LoVo (cell line): Measurements from ENCODE around the gene PHC3.
A peak's percentile ranks its signal among the peaks of the same experiment; 100 is the strongest.

Experiments used
- DNase-seq: peaks from one replicate; pipeline ENCODE4 v3.0.0-alpha.2; 2016; ENCODE audit warnings: low spot score

Gene PHC3

DNA sequence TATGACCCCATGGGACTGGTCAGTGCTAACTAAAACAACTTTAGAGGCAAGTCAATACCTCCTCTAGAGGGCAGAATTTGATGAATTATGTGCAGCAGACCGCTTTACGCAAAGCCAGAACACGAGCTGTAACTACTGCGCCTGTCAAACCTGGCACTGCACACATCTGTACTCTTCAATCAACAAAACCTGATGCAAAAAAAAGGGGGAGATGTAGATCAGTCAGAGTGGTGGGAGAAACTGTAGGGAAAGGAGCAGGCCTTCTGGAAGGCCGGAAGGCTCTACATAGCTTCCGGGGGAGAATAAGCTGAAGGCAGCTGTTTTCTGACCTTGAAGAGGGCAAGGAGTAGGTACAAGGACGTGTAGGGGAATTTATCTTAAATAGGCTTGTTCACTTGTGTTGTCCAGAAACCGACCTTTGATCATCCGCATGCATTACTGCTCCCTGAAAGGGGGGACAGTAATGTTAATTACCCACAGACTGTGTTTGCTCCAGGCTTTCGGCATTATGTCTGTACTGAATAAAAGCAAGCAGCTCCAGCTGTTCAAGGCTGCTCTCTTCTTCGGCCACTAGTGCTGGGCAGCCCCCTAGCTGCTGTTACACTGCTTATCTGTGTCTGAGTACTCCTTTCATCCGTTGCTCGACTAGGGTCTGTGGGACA, 102.8 kb downstream of the PHC3 start:
- DNase-seq: no peak

DNA sequence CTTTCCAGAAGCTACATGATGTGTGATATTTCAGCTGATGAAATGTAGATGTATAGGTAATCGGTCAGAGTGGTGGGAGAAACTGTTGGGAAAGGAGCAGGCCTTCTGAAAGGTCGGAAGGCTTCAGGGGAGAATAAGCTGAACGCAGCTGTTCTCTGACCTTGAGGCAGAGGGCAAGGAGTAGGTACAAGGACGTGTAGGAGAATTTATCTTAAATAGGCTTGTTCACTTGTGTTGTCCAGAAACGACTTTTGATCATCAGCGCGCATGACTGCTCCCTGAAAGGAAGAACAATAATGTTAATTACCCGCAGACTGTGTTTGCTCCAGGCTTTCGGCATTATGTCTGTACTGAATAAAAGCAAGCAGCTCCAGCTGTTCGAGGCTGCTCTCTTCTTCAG, 104.2 kb downstream of the PHC3 start:
- no peak for DNase-seq

DNA sequence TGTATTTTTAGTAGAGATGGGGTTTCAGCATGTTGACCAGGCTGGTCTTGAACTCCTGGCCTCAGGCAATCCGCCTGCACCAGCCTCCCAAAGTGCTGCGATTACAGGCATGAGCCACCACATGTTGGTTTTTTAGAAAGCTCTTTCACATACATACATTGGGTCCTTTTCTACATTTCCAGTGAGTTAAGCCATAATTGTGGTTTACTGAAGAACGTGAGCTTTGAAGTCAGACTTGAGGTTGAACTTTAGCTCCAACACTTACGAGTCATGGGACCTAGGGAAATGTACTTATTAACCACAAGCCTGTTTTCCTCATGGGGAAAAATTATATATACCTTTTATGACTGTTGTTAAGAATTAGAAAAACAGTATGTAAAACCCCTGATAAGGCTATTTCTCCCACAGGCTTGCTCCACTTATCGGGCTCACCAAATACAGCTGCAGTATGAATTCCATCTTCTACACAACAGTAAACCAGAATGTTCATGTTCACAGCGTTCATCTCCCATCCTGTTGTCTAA, 104.8 kb downstream of the PHC3 start:
- peak; percentile 63 for DNase-seq

DNA sequence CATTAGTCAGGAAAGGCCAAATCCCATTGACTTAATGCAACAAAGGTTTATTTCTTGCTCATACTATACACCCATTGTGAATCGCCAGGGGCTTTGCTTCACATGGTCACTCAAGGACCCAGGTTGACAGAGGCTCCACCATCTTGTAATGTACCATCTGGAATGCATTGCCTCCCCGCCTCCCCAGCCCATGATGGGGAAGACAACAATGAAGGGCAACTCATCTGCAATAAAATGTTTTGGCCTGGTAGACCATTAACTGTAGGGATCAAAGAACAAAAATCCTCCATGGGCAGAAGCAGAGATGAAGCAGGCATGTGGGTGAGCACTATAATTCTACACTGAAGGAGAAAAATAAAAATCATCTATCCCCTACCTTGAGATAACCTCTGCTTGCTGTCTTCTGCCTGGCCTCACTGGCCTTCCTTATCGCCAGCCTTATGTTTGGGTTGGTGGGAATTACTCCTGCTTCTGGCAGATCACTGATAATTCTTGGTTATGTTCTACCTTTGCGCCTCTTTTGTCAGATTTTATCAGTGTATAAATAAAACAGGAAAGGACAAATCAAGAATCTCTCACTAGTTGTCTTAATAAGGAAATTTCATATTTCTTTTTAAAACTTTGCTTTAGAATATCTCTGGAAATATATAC, 106.0 kb downstream of the PHC3 start:
- DNase-seq: no peak

DNA sequence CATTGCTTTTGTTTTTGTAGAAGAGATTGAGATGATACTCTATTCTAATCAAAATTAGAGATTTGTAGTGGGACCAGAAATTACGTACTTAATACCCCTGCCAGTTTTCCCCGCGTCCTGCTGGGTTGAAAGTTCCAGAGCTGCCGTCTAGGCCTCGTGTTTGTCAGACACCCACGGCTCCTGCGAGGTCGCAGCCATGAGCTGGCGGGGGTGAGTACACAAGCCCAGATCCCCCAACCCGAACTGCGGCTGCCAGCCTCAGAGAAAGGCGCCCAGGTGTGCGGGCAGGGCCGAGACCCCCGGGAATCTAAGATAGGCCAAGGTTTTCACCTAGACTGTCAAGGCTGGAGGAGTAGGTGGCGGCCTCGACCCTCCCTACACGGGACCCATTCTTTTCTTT, 117.4 kb downstream of the PHC3 start:
- no peak for DNase-seq

DNA sequence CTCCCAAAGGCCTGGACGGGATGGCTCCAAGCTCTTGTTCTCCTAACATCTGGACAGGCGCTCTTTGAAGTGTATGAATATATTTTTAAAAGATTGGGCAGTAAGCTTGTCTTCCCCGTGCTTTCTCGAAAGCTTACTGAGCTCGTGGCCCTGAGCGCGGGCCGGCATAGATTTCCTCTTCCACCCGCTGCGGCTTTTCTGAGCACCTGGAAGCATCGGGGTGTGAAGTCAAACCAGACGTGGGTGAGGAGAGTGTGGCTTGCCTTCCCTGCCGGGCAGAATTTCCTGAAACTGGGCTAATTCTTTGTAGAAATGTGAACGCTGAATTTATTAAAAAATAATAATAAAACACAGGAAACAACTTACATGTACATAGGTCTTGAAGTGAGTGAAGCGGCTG, 117.8 kb downstream of the PHC3 start:
- no peak for DNase-seq

DNA sequence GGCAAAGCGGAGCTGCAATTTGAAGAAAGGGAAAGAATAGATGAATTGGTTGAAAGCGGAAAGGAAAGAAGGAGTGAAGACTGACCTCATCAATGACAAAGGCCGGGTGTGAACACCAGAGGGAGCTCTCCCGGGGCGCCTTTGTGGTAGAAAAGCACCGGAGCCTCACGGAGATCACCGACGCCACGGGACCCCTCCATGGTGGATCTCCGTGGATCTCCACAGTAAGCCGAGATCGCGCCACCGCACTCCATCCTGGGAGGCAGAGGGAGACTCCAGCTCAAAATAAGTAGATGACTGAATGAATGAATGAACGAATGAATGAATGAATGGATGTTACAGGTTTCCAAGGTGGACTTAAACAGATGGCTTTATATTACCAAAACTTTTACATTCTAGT, 118.8 kb downstream of the PHC3 start:
- no peak for DNase-seq

DNA sequence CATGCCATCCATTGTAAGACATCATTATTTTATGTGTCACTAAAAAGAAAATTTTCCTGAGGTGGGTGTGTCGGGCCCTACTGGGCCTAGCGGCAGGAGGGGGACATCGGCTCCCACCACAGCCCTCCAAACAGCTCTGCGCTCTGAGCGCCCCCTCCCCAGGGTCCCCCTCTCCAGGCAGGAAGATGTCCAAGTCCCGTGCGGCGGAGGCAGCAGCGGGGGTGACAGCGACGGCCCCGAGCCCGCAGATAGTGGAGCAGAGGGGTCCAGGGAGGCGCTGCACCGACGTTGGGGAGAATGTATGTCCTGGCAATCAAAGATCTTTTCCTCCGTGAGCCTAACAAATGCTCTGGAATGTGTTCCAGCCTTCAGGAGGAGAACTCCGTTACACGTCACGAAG, 119.5 kb downstream of the PHC3 start:
- DNase-seq: no peak

DNA sequence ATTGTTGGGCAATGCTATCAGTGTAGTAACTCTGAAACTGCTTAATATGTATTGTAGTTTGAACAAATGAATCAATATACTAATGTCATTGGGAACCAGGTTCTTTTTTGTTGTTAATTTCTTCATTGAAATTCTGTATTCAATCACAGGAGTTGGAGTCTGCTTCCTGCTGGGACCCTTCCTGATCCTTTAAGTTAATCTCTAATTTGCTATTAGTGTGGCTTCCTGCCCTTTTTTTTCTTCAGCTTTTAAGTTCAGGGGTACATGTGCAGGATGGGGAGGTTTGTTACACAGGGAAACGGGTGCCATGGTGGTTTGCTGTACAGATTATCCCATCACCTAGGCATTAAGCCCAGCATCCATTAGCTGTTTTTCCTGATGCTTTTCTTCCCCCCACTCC, 122.1 kb downstream of the PHC3 start:
- DNase-seq: no peak

DNA sequence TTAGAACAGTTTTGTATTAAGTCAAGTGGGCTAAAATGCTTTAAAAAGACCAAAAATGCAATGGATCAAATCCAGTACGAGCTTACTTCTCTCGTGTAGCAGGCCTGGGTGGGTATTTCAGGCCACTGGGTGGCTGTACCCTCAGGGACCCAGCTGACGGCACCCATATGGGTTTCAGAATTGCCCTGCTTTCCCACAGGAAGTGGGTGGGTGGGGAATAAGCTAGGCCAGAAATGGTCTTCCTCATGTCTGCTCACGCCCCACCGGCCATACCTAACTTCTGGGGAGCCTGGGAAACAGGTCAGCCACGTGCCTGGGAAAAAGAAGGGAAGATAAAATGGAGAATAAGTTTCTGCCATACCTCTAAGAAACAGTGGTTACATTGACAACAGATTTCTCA, 123.4 kb downstream of the PHC3 start:
- DNase-seq: no peak

DNA sequence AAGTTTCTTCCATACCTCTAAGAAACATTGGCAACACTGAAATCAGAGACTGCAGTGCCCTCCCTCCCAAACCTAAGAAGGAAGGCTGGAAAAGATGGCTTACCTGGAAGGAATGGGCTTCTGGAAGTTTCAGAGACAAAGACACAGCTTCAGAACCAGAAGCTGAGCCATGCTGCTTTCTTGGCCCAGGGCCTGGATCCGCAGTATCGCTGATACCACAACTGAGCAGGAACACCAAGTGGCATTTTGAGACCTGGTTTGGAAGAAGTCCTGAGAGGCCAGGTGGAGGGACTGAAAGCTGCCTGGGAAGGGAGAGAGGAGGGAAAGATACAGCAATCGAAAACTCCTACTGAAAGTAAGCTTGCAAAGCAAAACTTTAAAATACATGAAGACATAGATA, 124.0 kb downstream of the PHC3 start:
- DNase-seq: no peak

DNA sequence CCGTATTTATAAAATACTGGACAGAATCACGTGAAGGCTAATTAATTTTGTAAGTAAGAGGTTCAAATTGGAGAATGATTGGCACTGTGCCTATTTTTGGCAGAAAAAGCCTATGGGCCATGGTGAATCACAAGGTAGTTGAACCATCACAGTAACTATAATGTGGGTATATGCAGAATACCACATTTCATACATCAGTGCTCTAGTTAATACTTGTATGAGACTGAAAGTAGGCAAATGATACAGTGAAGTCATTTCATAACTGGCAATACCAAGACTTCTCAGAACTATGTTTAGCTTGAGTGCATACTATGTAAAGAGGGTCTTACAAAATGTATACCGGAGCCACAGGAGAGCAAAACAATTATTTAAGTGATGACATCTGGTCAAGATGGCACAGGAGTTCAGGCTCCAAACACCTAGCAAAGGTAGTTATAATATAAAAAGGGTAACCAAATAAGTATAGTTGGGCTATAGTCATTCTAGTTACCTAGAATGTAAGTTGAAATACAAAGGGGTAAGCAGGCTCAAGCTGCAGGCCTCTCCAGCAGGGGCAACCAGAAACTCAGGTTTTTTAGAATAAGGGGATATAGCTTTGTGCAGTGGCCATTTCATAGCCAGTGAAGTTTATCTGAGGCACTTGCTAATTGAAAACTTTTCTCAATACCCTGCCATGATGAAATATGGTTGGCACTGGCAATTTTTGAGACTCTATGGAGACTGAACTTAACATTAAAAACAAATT, 124.7 kb downstream of the PHC3 start:
- no peak for DNase-seq

DNA sequence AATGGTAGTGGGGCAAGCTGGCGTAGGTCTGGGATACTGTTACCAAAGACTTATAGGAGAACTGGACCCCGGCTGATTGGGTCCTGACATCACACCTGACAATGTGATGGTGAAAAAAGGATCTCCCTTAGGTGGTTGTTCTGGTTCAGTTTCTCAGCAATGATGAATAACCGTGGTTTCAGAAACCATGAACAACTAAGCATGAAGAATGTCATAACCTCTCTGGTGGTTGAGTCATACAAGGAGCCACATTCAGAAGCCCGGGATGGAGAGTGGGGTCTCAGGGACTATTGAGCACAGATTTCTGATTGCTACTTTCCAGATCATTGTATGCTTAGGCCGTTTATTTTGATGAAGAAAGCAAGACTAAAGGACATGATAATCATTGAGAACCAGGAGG, 126.3 kb downstream of the PHC3 start:
- DNase-seq: no peak

DNA sequence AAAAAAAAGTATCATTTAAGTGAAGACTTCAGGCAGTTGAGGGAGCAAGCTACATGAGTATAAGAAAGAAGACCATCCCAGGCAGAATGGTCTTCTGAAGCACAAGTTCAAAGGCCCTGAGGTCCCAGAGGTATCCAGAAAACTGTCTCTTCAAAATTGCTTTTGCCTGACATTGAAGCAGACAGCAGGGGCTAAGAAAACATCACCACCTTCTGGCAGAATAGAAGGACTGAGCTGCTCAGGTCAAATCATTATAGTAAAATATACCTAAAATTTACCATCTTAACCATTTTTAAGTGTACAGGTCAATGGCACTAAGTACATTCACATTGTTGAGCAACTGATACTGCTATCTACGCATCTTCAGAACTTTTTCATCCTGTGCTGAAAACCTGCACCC, 127.3 kb downstream of the PHC3 start:
- no peak for DNase-seq

DNA sequence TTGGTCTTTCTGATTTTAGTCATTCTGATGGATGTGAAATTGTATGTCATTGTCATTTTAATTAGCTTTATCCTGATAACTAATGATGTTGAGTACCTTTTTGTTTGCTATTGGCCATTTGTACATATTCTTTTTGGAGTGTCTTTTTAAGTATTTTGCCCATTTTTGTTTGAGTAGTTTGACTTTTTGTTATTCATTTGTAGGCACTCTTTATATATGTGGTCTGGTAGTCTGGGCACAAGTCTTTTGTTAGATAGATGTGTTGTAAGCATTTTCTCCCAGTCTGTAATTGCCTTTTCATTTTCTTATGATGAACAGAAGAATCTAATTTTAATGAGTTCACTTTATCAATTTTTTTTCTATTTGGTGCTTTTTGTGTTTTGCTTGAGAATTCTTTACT, 129.1 kb downstream of the PHC3 start:
- DNase-seq: no peak

DNA sequence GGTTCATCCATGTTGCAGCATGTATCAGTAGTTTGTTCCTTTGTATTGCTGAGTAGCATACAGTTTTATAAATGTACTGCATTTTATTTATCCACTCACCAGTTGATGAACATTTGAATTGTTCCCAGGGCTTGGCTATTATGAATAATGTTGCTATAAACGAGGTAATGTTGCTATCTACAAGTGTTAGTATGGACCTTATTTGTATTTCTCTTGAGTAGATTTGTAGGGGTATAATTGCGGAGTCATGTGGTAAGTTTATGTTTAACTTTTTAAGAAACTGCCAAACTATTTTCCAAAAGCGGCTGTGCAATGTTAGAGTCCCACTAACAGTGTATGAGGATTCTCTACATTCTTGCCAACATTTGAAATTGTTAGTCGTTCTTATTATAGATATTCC, 130.8 kb downstream of the PHC3 start:
- no peak for DNase-seq

DNA sequence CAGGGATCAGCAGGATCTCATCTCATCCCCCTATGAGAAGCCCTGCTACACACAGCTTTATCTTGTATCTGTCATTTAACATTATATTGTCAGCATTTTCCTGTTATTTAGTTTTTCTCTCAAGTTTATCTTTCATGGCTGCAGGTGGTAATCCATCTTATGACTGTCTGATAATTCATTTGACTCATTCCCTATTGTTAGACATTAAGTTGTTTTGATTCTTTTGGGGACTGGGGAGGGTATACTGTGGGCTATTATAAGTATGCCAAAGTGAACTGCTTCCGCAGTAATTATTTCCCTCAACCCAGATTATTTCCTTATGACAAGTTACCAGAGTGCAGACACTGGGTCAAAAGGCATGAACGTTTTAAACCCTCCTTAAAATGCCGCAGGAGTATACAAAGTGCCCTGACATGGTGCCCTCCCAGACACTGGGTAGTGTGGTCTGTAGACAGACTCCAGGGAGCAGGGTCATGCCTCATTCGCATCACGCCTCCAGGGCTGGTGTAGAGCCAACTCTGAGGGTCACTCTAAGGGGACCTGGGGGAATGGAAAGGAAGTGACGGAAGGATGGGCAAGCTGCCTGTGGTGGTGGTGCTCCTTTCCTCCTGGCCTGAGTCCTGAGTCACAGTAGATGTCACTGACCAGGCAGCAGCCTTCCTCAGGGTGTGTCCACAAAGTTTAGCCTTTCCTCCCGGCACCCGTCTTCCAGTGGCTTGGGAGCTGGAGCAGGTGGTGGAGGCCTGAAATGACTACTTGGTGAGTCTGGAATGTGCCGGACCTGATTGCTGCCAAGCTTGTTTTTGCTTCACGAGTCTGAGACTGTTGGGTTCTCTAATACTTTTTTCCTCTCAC, 132.2 kb downstream of the PHC3 start:
- peak; percentile 16 for DNase-seq

DNA sequence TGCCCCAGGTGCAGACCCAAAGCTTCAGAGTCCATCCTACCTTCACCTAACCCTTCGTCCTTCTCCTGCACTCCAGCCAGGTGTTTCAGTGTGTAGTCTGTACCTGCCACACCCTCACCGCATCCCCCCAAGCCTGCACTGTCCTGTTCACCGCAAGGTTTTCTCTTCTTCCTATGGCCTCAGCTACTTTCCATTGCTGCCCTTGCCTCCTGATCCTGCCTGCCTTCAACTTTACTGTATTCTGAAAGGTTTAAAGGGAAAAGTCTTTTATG, 134.5 kb downstream of the PHC3 start:
- DNase-seq: no peak

DNA sequence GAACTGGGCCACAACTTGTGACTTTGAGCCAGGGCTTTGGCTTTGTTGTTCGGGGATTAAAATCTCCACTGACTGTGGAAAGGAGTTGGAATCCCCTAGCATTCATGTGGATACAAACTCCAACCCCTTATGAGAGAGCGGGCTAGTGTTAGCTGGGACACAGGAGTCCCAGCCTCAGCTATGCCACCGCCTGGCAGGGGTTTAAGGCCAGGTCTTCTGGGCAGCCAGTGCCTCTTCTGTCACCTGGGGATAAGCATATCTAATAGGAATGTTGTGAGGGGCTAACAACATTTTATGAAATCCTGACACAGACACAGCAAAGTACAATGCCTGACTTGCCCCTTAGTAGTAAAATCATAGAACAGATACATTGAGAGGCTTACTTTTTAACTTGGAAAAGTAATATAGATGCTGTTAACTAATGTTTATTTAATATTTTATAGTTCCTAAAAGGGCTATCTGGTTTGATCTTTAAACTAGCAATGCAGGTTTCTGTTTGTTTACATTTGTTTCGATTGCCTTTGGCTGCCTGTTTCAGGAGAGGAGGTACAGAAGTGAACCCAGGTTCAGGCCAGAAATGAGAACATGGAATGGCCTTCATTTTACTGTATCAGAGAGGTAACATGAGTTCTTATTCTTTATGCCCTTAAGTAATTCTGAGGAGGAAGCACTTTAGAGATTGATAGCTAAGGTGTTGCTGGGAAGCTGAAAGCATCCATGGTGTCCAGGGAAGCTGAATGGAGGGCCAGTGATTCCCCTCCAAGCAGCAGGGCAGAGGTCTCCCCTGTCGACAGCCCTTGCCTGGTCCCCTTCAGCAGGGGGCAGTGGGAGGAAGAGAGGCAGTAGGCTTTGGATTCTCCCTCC, 135.0 kb downstream of the PHC3 start:
- no peak for DNase-seq

DNA sequence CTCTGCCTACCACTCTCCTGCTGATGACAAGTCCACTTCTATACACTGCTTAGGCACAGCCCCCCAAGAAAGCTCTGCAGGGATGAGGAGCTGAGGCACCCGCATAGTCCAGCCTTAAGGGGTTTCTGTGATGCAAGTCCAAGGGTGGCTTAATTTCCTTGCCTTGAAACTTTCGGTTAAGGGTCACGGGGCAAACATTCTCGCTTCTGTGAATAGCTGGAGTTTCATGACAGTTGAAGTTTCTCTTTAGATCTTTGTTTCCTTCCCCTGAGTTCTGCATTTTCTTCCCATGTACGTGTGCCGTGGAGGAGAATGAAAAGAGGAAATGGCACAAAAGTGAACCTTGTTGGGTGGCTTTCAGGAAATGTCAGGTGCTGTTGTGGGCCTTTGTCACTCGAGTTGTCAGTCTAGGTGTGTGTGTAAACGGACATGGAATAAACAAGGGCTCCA, 136.7 kb downstream of the PHC3 start:
- DNase-seq: no peak

DNA sequence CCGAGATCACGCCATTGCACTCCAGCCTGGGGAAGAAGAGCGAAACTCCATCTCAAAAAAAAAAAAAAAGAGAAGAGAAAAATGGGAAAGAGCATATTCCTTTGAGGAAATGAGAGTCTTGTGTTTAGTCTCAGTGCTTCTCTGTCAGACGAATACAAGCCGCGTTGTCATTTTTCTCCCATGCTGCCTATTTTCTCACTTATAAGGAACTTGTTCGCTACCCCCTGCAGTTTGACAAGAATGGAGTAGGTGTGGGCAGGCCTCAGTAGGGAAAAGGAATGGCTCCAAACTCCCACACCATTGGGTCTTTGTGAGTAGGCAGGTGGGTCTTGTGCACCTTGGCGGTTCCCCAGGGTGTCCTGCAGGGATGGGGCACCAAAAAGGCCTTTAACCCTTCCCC, 137.3 kb downstream of the PHC3 start:
- DNase-seq: no peak

DNA sequence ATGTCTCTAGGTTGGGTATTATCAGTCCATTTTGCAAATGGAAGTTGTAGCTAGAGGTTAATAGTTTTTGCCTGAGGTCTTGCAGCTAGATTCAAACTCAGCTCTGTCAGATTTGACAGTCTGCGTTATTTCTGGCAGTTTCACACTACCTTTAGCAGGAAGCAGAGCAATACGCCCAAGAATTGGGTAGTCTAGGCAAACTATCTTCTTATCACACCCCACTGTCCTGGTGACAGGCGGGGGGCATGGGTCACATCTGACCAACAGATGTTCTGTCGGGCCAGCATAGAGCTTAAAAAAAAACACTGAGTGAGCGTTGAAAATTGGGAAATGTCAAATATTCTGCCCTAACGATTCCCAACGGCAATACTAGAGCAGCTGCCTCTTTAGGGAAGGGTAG, 138.0 kb downstream of the PHC3 start:
- no peak for DNase-seq
